MM.1S (cell line): Measurements from ENCODE around the gene CHCHD3.

Experiments
- EZH2 ChIP-seq: fragments of 300-600 bp; sonication (generic); optimal IDR thresholded peaks from 2 replicates; pipeline ENCODE3; 2017; ENCODE audit warnings: low read depth, mild to moderate bottlenecking, antibody characterized with exemption, low read length, mixed read lengths
- EZH2phosphoT487 ChIP-seq: fragments of 300-600 bp; sonication (generic); IDR thresholded peaks from 2 replicates; pipeline ENCODE4 v1.6.1; 2018; ENCODE audit warnings: antibody characterized with exemption, low read length
- TF ChIP-seq, protein P1 (sequence below): fragments of 300-600 bp; sonication (generic); IDR thresholded peaks from 2 replicates; pipeline ENCODE4 v1.5.1; 2016; ENCODE audit warnings: antibody characterized with exemption, low read length, mixed read lengths

DNA sequence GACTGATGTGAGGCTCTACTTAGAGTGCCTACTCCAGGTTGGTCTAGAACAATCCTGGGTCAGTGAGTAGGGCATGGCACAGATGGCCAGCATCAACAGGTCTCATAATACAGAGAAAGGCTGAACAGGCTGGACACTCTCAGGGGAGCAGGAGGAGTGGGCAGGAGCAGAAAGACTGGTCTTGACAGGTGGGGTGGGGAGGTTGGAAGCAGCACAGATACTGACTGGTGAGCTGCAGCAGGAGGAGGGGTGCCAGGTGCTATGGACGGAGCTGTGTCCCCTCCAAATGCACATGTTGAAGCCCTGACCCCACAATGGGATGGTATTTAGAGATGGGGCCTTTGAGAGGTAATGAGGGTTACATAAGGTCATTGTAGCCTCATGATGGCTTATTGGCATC lies 315.2 kb downstream of the CHCHD3 start:
- TF ChIP-seq EZH2phosphoT487 (no peak), EZH2 (no peak)
- TF ChIP-seq, protein P1, sequence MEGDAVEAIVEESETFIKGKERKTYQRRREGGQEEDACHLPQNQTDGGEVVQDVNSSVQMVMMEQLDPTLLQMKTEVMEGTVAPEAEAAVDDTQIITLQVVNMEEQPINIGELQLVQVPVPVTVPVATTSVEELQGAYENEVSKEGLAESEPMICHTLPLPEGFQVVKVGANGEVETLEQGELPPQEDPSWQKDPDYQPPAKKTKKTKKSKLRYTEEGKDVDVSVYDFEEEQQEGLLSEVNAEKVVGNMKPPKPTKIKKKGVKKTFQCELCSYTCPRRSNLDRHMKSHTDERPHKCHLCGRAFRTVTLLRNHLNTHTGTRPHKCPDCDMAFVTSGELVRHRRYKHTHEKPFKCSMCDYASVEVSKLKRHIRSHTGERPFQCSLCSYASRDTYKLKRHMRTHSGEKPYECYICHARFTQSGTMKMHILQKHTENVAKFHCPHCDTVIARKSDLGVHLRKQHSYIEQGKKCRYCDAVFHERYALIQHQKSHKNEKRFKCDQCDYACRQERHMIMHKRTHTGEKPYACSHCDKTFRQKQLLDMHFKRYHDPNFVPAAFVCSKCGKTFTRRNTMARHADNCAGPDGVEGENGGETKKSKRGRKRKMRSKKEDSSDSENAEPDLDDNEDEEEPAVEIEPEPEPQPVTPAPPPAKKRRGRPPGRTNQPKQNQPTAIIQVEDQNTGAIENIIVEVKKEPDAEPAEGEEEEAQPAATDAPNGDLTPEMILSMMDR = no peak
